Right lung (tissue), 5 donors: ENCODE results near the gene SPRED3. TPM values are rescaled to one million over a fixed set of nuclear protein-coding genes. Genes with fewer than 3 reads are reported as not detected.
A peak's percentile ranks its signal among the peaks of the same experiment; 100 is the strongest.

Experiments
- DNase-seq, 2 donors: peaks; one replicate each; pipeline ENCODE4 v3.0.0-alpha.2; 2013
- polyA plus RNA-seq, 5 donors: library from polyadenylated mRNA; unstranded; fragments of 120-200 nt; gene quantifications; one replicate each; pipeline versions ENCODE4 v1.2.1 to v1.2.3, GENCODE V29; 2013; ENCODE audit warnings: inconsistent platforms in 1 of 5, low replicate concordance in 1 of 5; ENCODE audit not compliant: insufficient read length in 5 of 5, insufficient read depth in 1 of 5

Gene SPRED3
- polyA plus RNA-seq, 5 donors: 0.19 to 0.67 (median 0.41) TPM

- no peak for DNase-seq
Measured at GRCh38 chr19:38371081-38371480, 17.4 kb upstream of the SPRED3 start.

DNA sequence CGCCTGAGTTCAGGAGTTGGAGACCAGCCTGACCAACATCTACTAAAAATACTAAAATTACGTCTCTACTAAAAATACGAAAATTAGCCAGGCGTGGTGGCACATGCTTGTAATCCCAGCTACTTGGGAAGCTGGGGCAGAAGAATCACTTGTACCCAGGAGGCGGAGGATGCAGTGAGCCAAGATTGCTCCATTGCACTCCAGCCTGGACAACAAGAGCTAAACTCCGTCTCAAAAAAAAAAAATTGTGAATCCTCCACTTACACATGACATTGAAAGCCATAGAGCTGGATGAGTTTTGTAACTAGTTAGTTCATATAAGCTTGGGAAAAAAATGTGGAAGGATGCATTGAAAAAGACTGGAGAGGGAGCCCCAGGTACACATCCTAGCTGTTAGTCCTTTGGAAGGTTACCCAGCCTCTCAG, 14.6 kb upstream of the SPRED3 start:
- no peak for DNase-seq

DNA sequence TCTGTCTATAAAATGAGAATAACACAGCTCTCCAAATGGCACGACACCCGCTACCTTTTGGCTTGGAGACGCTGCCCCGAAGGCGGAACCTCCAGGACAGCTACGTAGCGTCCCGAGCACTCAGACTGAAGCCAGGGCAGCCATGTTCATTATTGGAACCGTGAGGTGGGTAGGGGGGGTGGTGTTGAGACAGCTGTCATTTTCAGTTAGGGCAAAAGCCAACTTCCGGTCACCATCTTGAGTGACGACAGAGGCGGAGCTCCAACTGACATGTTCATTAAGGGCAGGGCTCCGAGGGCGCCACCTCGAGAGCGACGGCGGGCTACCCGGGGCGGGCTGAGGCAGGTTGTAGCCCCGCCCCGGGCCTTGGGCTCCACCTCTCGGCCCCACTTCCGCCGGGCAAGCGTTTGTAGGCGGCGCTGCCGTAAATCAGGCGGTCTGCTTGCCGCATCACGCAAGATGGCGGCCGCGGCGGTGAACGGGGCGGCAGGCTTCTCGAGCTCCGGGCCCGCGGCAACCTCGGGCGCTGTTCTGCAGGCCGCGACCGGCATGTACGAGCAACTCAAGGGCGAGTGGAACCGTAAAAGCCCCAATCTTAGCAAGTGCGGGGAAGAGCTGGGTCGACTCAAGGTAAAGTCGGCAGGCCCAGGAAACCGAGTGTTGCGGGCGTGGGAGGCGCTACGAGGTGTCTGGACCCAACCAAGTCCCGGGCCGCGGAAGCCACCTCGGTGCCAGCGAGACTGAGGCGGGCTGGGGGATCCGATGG, 14.0 kb upstream of the SPRED3 start, which contains the start of gene PSMD8:
Gene PSMD8, plus strand, starts transcription at position 240 of the 766 bp plus-strand sequence. Its CDS starts 31 bp downstream, at position 271.
- peak; percentile 99 for DNase-seq

DNA sequence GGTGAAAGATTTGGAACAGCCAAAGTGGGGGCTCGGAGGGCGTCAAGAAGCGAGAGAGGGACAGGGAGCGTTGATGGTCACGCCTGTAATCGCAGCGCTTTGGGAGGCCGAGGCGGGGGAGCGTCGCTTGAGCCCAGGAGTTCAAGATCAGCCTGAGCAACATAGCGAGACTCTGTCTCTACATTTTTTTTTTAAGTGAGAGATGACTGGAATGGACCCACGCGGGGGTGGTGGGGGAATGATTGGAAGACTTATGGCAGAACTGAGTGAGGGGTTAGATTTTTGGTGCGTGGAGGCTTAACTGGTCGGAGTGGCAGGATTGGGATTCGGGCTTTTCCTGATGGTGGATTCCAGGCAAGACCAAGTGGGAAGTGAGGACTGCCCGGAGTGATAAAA, 13.4 kb upstream of the SPRED3 start:
- DNase-seq: no peak

DNA sequence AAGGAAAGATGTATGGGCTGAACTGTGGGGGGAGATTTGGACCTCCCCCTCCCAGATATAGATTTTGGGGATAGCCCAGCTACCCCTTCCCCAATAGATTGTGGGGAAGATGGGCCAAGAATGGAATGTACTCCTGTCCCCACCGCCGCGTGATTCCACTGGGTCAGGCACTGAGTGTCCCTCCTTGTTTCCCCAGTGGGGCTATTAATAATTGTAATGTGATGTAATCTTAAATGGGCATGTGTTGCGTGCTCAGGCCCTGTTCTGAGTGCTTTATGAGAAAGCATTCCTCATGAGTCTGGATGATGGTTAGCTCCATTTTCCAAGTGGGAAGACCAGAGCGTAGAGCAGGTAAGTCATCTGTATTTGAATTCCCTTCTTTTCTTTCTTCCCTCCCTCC, 12.7 kb upstream of the SPRED3 start:
- DNase-seq: no peak

- no peak for DNase-seq
Measured at GRCh38 chr19:38376576-38376975, 11.9 kb upstream of the SPRED3 start.

- DNase-seq: no peak
Measured at GRCh38 chr19:38377052-38377451, 11.4 kb upstream of the SPRED3 start.

DNA sequence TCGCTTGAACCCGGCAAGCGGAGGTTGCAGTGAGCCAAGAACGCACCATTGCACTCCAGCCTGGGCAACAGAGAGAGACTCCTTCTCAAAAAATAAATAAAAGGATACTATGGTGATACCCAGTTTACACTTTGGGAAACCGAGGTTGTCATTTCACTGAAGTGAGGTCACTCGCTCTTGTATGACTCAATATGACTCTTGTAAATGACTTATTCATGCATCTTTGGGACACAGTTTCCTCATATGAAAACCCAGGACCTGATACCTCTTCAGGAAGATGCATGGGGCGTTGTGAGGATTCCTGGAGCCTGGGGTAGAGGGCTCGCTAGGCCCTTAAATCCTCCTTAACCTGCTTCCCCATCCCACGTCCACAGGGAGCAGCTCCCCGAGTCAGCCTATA, 9.6 kb upstream of the SPRED3 start:
- no peak for DNase-seq

- DNase-seq: no peak
Measured at GRCh38 chr19:38381138-38381537, 7.4 kb upstream of the SPRED3 start.

GRCh38 chr19:38383184-38383583, 5.3 kb upstream of the SPRED3 start:
- no peak for DNase-seq

- DNase-seq: no peak
Measured at GRCh38 chr19:38383743-38384142, 4.8 kb upstream of the SPRED3 start.

DNA sequence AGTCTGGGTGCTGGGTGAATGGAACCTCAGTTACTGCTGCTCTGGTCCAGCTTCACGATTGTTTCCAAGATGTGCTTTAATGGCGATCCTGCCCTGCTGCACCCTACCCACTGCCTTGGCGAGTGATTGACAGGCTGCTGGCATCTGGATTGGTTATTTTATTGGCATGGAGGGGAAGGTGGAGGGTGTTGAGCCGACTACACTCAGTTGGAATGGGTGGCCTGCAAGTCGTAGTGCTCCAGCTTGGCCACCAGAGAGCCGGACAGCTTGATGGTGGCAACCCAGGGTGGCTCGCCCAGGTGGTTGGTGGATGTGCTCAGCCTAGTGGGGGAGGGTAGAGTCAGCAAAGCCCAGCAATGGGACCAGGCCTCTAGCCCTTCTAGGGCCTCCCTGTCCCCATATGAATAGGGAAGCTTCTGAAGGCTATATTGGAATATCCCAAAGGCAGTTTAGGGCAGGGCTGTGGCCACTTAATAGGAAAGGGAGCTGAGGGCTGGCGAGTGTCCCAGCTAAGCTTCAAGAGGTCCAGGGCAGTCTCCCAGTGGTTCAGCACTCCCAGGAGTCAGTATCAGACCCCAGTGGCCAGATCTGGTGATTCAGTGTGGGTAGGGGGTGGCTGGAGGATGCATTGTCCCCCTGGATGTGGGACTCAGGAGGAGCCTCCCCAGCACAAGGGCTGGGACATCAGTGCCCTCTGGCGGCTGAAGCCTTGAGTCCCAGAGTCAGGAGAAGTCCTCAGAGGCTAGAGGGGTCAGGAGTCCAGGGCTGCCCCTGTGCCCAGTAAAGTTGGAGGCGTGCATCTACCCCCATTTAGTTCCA, 4.1 kb upstream of the SPRED3 start:
- DNase-seq: no peak

GRCh38 chr19:38385057-38385803, 3.3 kb upstream of the SPRED3 start:
- no peak for DNase-seq

- DNase-seq: no peak
Measured at GRCh38 chr19:38385804-38386257, 2.7 kb upstream of the SPRED3 start.

DNA sequence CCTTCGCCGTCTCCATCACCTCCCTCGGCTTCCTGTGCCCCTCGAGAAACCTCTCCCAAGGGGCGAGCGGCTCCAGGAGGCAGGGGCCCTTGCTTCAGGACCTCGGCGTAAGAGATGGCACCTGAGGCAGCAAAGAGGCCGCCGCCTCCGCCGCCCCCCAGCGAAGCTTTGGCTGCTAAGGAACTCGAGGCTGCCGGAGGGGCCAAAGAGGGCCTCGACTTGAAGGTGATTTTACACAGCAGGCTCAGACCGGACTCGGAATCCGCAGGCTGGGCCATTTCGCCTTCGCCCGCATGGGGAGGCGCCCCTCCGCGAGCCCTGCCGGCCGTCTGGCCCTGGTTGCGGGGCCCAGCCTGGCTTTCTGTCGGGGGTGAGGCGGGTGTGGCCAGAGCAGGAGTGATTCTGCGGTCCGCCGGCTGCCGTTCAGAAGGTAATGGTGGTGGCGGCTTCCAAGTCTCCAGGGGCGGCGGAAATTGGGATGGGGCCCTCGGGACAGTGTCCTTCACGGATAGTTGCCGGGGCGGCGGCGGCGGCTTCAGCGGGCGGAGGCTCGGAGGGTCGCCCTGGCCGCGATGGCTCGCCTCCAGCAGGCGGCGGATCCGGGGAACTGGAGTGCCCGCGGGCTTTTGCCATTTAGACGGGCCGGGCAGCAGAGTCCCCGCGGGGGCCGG, 2.1 kb upstream of the SPRED3 start:
- DNase-seq: no peak

DNA sequence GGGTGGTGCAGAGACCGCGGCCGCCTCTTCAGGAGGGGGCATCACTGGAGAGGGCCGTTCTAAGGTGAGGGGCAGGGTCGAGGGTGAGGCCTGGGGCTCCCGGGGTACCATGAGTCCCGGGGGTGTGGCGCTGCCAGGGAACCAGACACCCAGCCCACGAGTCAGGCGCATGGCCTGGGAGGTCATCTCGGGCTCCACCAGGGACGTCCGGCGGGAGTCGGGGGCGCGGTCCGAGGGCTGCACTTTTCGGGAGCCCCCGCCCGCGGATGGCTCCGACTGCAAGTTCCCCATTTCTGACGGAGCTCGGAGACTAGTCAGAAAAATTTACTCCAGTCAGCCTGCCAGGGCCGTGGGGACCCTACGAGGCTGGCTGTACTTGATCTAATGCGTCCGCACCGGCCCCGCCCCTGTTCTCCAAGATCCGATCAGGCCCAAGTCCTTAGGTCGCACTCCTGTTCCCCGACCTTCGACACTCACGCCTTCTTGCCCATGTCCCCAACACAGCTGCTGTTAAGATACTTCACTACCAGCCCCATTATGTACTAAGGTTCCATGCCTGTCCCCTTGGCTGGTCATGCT, 1.4 kb upstream of the SPRED3 start:
- no peak for DNase-seq

- peak in 1 of 2 donors; percentile 55 for DNase-seq
Measured at GRCh38 chr19:38387550-38388348, 748 bp upstream of the SPRED3 start, which contains the start of gene GGN. TSS of gene GGN (minus strand) at chr19:38388034. CDS start at chr19:38387261, 773 bp downstream.

DNA sequence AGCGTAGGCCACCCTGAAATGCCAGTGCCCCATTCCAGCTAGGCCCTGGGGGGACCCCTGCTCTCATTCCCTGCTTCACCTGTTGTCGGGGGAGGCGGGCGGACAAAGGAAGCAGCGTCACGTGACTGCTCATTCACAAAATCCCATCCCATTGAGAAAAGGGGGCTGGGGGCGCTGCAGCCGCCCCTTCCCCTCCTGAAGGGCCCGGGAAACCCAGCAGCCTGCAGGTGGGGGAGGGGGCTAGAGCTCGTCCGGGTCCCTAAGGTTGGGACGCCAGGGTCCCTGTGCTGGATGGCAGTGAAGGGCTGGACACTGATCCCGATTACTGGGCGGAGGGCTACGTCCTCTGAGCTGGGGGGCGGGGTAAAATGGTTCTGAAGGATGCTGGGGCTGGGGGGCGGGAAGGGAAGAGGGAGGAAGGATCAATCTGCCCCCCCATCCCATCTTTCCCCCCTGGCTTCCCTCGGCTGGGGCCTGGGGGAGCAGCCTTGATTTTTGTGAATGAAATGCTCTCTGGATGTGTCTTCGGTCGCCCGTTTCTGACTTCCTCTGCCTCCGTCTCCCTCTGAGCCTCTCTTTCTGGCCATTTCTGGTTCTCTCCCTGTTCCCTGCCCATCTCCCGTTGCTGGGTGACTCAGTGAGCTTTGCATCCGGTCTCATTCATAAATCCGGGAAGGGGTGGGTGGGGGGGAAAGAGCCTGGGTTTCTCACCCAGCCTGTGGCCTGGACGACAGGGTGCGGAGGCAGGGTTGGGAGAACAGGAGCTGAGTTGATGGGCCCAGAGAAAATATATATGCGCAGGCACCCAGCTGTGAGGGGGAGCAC, 816 bp downstream of the SPRED3 start:
- no peak for DNase-seq
